ENCODE results near the gene CPA2.

GRCh38 chr7:130228840-130229502, 37.7 kb upstream of the CPA2 start:
- TF ChIP-seq MAFK (IDR thresholded peaks at IDR 0.05; ENCODE audit: partially characterized antibody) (no peak), CEBPB (IDR thresholded peaks at IDR 0.05) (no peak), EHMT2 (IDR thresholded peaks at IDR 0.05; ENCODE audit: low read depth) (no peak), CTCF (IDR thresholded peaks at IDR 0.05) (no peak)
- TF ChIP-seq, protein P1, sequence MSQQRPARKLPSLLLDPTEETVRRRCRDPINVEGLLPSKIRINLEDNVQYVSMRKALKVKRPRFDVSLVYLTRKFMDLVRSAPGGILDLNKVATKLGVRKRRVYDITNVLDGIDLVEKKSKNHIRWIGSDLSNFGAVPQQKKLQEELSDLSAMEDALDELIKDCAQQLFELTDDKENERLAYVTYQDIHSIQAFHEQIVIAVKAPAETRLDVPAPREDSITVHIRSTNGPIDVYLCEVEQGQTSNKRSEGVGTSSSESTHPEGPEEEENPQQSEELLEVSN (IDR thresholded peaks at IDR 0.05; ENCODE audit: borderline replicate concordance, low read depth) = no peak

Data from A549 (cell line).